Dermis microvascular lymphatic vessel endothelial cell (primary cell): ENCODE results near the gene SLC6A9. TPM values are rescaled to one million over a fixed set of nuclear protein-coding genes. Genes with fewer than 3 reads are reported as not detected.
A peak's percentile ranks its signal among the peaks of the same experiment; 100 is the strongest.

Experiments
- DNase-seq, 2 donors: peaks; one replicate each; pipeline versions ENCODE4 v3.0.0 to v3.0.0-alpha.2; 2010; ENCODE audit warnings: low read depth in 2 of 2
- total RNA-seq: library from RNA; depleted of rRNA; stranded (reverse); fragments of >200 nt; gene quantifications from 2 replicates; pipeline ENCODE4 v1.2.1, GENCODE V29; 2014

Gene SLC6A9
- total RNA-seq, 1 donor from 2014 or later, result 0.13 TPM

GRCh38 chr1:43971336-43971980 is 59.8 kb downstream of the SLC6A9 start:
- DNase-seq, result no peak

DNA sequence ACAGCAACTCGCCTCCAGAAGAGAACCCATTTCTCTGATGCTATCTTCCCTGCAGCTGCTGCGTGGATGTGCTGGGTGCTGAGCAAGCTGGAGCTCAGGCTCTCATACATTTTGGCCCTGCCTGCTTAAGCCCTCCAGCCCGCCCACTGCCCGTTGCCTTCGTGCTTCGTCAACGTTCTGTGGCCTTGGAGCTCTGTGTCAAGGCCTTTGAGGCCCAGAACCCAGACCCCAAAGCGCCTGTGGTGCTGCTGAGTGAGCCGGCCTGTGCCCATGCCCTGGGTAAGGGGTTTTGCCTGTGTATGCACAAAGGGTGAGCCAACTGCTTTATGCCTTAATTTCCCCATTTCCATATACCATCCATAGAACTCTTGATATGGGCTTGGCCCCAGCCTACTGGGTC is 60.4 kb downstream of the SLC6A9 start:
- no peak for DNase-seq

GRCh38 chr1:43970502-43970901 is 60.8 kb downstream of the SLC6A9 start:
- DNase-seq, result no peak

GRCh38 chr1:43969746-43970466 is 61.4 kb downstream of the SLC6A9 start, which contains the start of gene DPH2:
TSS of gene DPH2 (plus strand) at chr1:43970010. CDS start at chr1:43970176, 166 bp downstream.
- DNase-seq, result peak; percentile 96 to 98

GRCh38 chr1:43969416-43969745 is 61.9 kb downstream of the SLC6A9 start:
- DNase-seq, result no peak

- peak in 1 of 2 donors; percentile 57 for DNase-seq
Measured at GRCh38 chr1:43968348-43968948, 62.8 kb downstream of the SLC6A9 start.

- DNase-seq, result no peak
Measured at GRCh38 chr1:43965316-43965715, 65.9 kb downstream of the SLC6A9 start.

GRCh38 chr1:43963890-43964289 is 67.4 kb downstream of the SLC6A9 start:
- DNase-seq, result no peak

DNA sequence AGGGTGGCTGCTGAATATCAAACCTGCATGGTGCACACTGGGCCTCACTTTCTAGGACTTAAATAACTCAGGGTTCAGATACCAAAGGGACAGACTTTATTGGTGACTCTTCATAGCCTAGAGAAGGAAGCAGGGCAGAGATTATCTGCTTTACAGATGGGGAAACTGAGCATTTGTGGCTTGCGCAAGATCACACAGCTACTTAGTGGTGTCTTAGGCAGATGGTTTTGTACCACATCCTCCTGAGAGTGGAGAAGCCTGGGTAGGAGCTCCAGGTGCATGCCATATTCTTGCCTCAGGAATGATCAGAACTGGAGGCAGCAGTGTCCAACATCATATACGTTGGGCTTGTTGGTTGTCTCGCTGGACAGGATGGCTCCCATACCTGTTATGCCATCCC is 68.3 kb downstream of the SLC6A9 start:
- DNase-seq, result no peak

DNA sequence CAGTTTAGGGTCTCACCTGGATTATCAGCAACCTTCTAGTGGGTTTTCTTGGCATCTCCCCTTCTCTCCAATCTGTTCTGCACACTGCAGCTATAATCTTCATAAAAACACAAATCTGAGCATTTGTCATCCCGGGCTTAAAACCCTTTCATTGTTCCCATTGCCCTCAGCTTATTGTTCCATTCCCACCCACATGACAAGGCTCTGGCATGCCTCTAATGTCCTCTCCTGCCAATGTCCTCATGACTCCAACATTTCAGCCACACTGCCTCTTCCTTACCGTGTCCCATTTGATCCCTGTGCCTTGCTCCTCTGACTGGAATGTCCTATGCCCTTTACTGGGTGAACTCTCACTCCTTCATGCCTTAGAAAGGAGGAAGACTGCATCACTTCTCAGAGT is 68.9 kb downstream of the SLC6A9 start:
- DNase-seq, result no peak

DNA sequence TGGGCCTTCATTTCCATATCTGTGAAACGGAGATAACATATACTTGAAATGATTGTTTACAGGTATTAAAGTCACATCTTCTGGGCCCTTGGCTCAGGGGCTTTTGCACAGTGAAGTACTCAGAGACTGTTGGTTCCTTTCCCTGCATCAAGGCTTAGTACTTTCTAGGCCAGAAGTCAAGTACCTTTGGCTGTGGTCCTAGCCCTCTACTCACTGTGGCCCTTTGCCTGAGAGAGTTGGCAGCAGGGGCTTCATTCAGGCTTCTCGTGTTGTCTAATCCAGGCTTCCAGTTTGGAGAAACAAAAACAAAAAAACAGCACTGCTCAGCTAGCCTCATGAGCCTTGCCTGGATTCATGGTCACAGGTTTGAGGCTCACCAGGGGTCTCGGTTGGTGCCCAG is 69.6 kb downstream of the SLC6A9 start:
- DNase-seq, result no peak

DNA sequence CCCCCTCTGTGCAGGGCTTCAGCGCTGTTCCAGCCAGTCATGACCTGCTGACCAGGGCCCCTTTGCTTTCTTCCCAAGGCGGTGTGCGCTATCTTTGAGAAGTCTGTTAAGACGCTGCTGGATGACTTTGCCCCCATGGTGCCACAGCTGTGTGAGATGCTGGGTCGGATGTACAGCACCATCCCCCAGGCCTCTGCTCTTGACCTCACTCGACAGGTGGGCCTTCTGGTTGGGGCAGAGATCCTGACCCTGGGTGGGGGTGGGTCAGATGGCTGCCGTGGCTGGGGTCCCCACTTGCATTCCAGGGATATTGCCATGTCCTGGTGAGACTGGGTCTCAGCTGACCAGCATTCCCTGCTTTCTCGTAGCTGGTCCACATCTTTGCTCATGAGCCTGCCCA is 70.5 kb downstream of the SLC6A9 start:
- no peak for DNase-seq

DNA sequence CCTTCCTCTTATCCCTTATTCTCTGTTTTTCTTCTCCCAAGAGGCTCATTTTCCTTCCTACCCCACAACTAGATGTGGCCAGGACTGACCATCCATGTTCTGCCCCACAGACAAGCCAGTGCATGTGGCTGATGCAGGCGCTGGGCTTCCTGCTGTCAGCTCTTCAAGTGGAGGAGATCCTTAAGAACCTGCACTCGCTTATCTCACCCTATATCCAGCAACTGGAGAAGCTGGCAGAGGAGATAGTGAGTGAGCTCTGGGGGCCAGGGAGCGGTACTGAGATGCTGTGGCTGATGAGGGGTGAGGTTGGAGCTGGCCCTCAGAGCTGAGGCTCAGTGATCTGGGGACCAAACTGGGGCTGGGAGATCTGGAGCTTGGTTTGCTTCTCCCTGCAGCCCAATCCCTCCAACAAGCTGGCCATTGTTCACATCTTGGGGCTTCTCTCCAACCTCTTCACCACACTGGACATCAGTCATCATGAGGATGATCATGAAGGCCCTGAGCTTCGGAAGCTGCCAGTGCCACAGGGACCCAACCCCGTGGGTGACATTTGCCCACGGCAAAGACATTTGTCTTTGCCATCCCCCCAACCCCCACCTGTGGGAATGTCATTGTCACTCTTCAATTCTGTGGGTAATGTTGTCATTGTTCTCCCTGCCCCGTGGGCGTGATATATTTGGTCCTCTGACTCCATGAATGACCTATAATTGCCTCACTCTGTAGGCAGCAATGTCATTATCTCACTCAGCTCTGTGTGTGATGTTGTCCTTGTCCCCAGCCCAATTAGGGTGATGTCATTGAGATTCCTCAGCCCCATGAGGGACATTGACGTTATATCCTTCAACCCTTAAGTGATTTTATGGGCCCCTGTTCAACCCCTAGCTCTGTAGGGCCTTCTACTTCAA is 72.7 kb downstream of the SLC6A9 start:
- DNase-seq, result no peak

- no peak for DNase-seq
Measured at GRCh38 chr1:43957407-43958040, 73.7 kb downstream of the SLC6A9 start.

DNA sequence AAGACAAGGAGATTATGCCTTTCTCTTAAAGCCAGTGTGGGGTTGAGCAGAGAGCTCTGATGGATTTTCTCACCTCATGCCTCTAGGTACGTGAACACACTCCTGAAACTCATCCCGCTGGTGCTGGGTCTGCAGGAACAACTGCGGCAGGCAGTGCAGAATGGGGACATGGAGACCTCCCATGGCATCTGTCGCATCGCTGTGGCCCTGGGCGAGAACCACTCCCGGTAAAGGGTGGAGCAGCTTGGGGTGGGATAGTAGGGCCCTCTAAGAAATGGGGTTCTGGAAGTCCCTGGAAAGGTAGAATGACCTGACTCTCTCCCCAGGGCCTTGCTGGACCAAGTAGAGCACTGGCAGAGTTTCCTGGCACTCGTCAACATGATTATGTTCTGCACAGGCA is 75.0 kb downstream of the SLC6A9 start:
- no peak for DNase-seq

DNA sequence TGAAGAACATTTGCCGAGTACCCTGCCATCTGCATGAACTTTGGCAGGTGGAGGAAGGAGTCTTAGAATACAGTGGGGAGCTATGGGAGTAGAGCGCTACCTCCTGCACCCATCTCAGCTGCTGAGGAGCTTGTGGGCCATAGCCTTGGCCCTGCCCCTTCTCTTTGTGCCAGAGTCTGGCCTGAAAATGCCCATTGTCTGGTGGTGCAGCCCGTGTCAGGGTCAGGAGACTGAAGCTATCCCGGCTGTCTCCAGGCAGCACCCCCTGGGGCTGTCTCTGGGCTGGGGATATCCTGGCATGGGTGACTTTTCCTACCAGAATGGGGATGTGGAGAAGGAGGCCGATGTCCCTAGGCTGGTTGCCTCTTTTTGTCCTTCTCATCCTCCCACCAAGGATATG is 77.2 kb downstream of the SLC6A9 start:
- no peak for DNase-seq

- DNase-seq, result no peak
Measured at GRCh38 chr1:43953361-43953760, 77.9 kb downstream of the SLC6A9 start.

- DNase-seq, result no peak
Measured at GRCh38 chr1:43952731-43953346, 78.4 kb downstream of the SLC6A9 start.

DNA sequence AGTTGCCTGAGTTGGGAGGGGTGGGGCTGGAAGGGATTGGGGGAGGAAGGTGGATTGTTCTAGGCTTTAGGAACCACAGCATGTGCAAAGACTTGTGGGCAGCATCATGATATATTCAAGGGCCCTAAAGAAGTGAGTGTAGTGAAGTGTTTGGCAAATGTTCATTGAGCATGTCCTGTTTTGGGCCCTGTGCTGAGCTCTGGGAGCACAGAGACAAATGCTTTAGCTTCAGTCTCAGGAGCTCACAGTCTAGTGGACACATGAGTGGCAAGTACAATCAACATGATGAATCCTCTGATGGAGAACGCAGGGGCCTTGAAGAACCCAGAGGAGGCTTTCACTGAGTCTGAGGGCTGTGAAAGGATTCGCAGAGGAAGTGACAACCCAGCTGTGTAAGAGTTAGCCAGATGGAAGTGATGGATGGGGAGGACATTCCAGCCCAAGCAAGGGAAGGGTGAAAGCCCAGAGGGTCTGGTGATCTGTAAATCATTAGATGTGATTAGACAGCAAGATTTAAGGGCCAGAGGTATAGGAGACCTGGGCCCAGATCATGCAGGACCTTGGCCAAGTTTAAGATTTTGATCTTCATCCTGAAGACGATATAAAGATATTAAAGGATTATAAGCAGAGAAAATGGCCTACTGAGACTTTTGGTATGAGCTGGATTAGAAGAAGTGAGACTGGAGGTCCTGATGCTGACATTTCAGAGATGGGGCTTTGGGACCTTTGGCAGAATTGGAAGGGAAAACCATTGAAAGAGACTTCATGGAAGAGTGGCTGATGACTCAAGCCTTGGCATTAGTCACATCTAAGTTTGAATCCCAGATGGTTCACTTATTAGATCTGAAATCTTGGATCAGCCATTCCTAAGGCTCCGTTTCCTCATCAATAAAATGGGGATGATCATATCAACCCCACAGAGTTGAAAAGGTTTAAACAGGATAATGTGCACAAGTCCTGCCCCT is 80.0 kb downstream of the SLC6A9 start:
- DNase-seq, result no peak

DNA sequence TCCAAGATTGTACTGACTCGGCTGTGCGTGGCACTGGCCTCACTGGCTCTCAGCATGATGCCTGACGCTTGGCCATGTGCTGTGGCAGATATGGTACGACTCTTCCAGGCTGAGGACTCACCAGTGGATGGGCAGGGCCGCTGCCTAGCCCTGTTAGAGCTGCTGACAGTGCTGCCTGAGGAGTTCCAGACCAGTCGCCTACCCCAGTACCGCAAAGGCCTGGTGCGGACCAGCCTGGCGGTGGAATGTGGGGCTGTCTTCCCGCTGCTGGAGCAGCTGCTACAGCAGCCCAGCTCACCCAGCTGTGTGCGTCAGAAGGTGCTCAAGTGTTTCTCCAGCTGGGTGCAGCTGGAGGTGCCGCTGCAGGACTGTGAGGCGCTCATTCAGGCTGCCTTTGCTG is 81.6 kb downstream of the SLC6A9 start:
- DNase-seq, result no peak
